ENCODE data around the gene RCAN3.

Gene RCAN3

GRCh38 chr1:24570265-24571125, 67.9 kb downstream of the RCAN3 start:
- Mint-ChIP-seq H3K27me3 (peaks cover 14% of the 10 kb centered on the region), H3K4me1 (ENCODE audit: low read depth) (peaks cover 23% of the 10 kb centered on the region), H3K4me3 (no peak overlapping the region), H3K27ac (no peak overlapping the region), H3K9me3 (no peaks in the 10 kb centered on the region), H3K36me3 (ENCODE audit: low read depth) (no peaks in the 10 kb centered on the region)
- intact Hi-C loops (cut with micrococcal nuclease), result no loop called here

- H3K27me3 Mint-ChIP-seq, result peaks cover 14% of the 10 kb centered on the region
- peak overlapping the region; percentile 60 for H3K4me3 Mint-ChIP-seq
- H3K36me3 Mint-ChIP-seq (ENCODE audit: low read depth), result no peaks in the 10 kb centered on the region
- H3K4me1 Mint-ChIP-seq (ENCODE audit: low read depth), result peaks cover 23% of the 10 kb centered on the region
- intact Hi-C loops (cut with micrococcal nuclease), result no loop called here
- no peaks in the 10 kb centered on the region for H3K9me3 Mint-ChIP-seq
- H3K27ac Mint-ChIP-seq, result peak overlapping the region; percentile 30
These were observed 69.7 kb downstream of the RCAN3 start for GRCh38 chr1:24572301-24572700.

GRCh38 chr1:24575905-24576587, 73.4 kb downstream of the RCAN3 start:
- Mint-ChIP-seq H3K27ac (no peak overlapping the region), H3K4me1 (ENCODE audit: low read depth) (peaks cover 11% of the 10 kb centered on the region), H3K27me3 (peaks cover 10% of the 10 kb centered on the region), H3K4me3 (no peak overlapping the region), H3K36me3 (ENCODE audit: low read depth) (no peaks in the 10 kb centered on the region), H3K9me3 (no peaks in the 10 kb centered on the region)
- intact Hi-C loops (cut with micrococcal nuclease), result no loop called here

GRCh38 chr1:24578846-24579245, 76.2 kb downstream of the RCAN3 start:
- intact Hi-C loops (cut with micrococcal nuclease), result no loop called here
- H3K27me3 Mint-ChIP-seq, result peaks cover 1% of the 10 kb centered on the region

GRCh38 chr1:24580756-24581155, 78.1 kb downstream of the RCAN3 start:
- Mint-ChIP-seq H3K4me3 (no peak overlapping the region), H3K27ac (no peak overlapping the region), H3K36me3 (ENCODE audit: low read depth) (no peaks in the 10 kb centered on the region), H3K9me3 (no peaks in the 10 kb centered on the region), H3K27me3 (peaks cover 8% of the 10 kb centered on the region), H3K4me1 (ENCODE audit: low read depth) (no peaks in the 10 kb centered on the region)
- intact Hi-C loops (cut with micrococcal nuclease), result no loop called here

More at GRCh38 chr1:24578846-24579245, 76.2 kb downstream of the RCAN3 start:
- Mint-ChIP-seq H3K4me3 (no peak overlapping the region), H3K9me3 (no peaks in the 10 kb centered on the region), H3K4me1 (ENCODE audit: low read depth) (no peaks in the 10 kb centered on the region), H3K27ac (no peak overlapping the region), H3K36me3 (ENCODE audit: low read depth) (no peaks in the 10 kb centered on the region)

- no peaks in the 10 kb centered on the region for H3K4me1 Mint-ChIP-seq (ENCODE audit: low read depth)
- H3K9me3 Mint-ChIP-seq, result no peaks in the 10 kb centered on the region
- H3K4me3 Mint-ChIP-seq, result no peak overlapping the region
- no peaks in the 10 kb centered on the region for H3K36me3 Mint-ChIP-seq (ENCODE audit: low read depth)
- H3K27me3 Mint-ChIP-seq, result peaks cover 15% of the 10 kb centered on the region
- H3K27ac Mint-ChIP-seq, result no peak overlapping the region
- intact Hi-C loops (cut with micrococcal nuclease), result no loop called here
These were observed 81.6 kb downstream of the RCAN3 start for GRCh38 chr1:24584171-24584647.

- no peaks in the 10 kb centered on the region for H3K4me1 Mint-ChIP-seq (ENCODE audit: low read depth)
- H3K9me3 Mint-ChIP-seq, result no peaks in the 10 kb centered on the region
- no peaks in the 10 kb centered on the region for H3K36me3 Mint-ChIP-seq (ENCODE audit: low read depth)
- H3K4me3 Mint-ChIP-seq, result no peak overlapping the region
- intact Hi-C loops (cut with micrococcal nuclease), result loop anchor here (5.0 kb wide), 1 partner anchor 46 kb away; no protein-coding TSS in a partner anchor
- peaks cover 15% of the 10 kb centered on the region for H3K27me3 Mint-ChIP-seq
- no peak overlapping the region for H3K27ac Mint-ChIP-seq
These were observed 83.5 kb downstream of the RCAN3 start for GRCh38 chr1:24586119-24586518.

GRCh38 chr1:24586970-24587820, 84.6 kb downstream of the RCAN3 start:
- intact Hi-C loops (cut with micrococcal nuclease), result loop anchor here (5.0 kb wide), 1 partner anchor 45 kb away; no protein-coding TSS in a partner anchor
- peaks cover 15% of the 10 kb centered on the region for H3K27me3 Mint-ChIP-seq
- H3K36me3 Mint-ChIP-seq (ENCODE audit: low read depth), result no peaks in the 10 kb centered on the region
- H3K27ac Mint-ChIP-seq, result no peak overlapping the region
- no peaks in the 10 kb centered on the region for H3K9me3 Mint-ChIP-seq
- no peak overlapping the region for H3K4me3 Mint-ChIP-seq
- H3K4me1 Mint-ChIP-seq (ENCODE audit: low read depth), result no peaks in the 10 kb centered on the region

GRCh38 chr1:24588573-24588972, 85.9 kb downstream of the RCAN3 start:
- H3K27me3 Mint-ChIP-seq, result peaks cover 15% of the 10 kb centered on the region
- H3K27ac Mint-ChIP-seq, result no peak overlapping the region
- intact Hi-C loops (cut with micrococcal nuclease), result loop anchor here (5.0 kb wide), 1 partner anchor 44 kb away; no protein-coding TSS in a partner anchor
- no peaks in the 10 kb centered on the region for H3K9me3 Mint-ChIP-seq
- H3K36me3 Mint-ChIP-seq (ENCODE audit: low read depth), result no peaks in the 10 kb centered on the region
- H3K4me1 Mint-ChIP-seq (ENCODE audit: low read depth), result no peaks in the 10 kb centered on the region
- H3K4me3 Mint-ChIP-seq, result no peak overlapping the region

GRCh38 chr1:24589200-24589599, 86.6 kb downstream of the RCAN3 start:
- Mint-ChIP-seq H3K36me3 (ENCODE audit: low read depth) (no peaks in the 10 kb centered on the region), H3K4me3 (no peak overlapping the region), H3K27ac (no peak overlapping the region), H3K27me3 (peaks cover 15% of the 10 kb centered on the region), H3K9me3 (no peaks in the 10 kb centered on the region), H3K4me1 (ENCODE audit: low read depth) (no peaks in the 10 kb centered on the region)
- intact Hi-C loops (cut with micrococcal nuclease), result loop anchor here (5.0 kb wide), 1 partner anchor 43 kb away; no protein-coding TSS in a partner anchor
